ENCODE data around the gene TLE4.

The TLE4 gene

GRCh38 chr9:79706512-79706911 lies 134.7 kb downstream of the TLE4 start:
- Histone ChIP-seq H3K4me2 (ENCODE audit: low read length) (no peak overlapping the region), H3K4me1 (ENCODE audit: control insufficient read depth, low read length) (no peaks in the 10 kb centered on the region), H3K4me3 (ENCODE audit: low read length) (no peak overlapping the region), H3K27ac (ENCODE audit: low read depth, low read length) (no peak overlapping the region), H3F3A (ENCODE audit: control insufficient read depth, insufficient read depth) (no peaks in the 10 kb centered on the region), H3K27me3 (ENCODE audit: control insufficient read depth, low read length) (no peaks in the 10 kb centered on the region), H3K9me3 (ENCODE audit: control insufficient read depth, insufficient read depth, low read length) (no peaks in the 10 kb centered on the region), H3K36me3 (ENCODE audit: control insufficient read depth, low read length) (peaks cover 28% of the 10 kb centered on the region), H3K79me2 (ENCODE audit: control insufficient read depth, low read length) (no peaks in the 10 kb centered on the region), H3K9me2 (replicated peaks; ENCODE audit: control insufficient read depth, low read length) (no peaks in the 10 kb centered on the region), H4K20me1 (ENCODE audit: control insufficient read depth, insufficient read depth, low read depth, low read length) (no peaks in the 10 kb centered on the region)
- TF ChIP-seq CTCF (IDR thresholded peaks at IDR 0.05; ENCODE audit: low read depth, low read length, poor library complexity, severe bottlenecking) (no peak), EZH2phosphoT487 (IDR thresholded peaks at IDR 0.05; ENCODE audit: borderline replicate concordance, low read length) (no peak)

GRCh38 chr9:79707589-79707988 lies 135.8 kb downstream of the TLE4 start:
- no peak overlapping the region for H3K4me3 ChIP-seq (ENCODE audit: low read length)
- no peaks in the 10 kb centered on the region for H3K9me2 ChIP-seq (replicated peaks; ENCODE audit: control insufficient read depth, low read length)
- no peaks in the 10 kb centered on the region for H3K79me2 ChIP-seq (ENCODE audit: control insufficient read depth, low read length)
- no peaks in the 10 kb centered on the region for H3K4me1 ChIP-seq (ENCODE audit: control insufficient read depth, low read length)
- no peaks in the 10 kb centered on the region for H3F3A ChIP-seq (ENCODE audit: control insufficient read depth, insufficient read depth)
- H3K27ac ChIP-seq (ENCODE audit: low read depth, low read length) = no peak overlapping the region
- no peaks in the 10 kb centered on the region for H3K27me3 ChIP-seq (ENCODE audit: control insufficient read depth, low read length)
- H3K9me3 ChIP-seq (ENCODE audit: control insufficient read depth, insufficient read depth, low read length) = no peaks in the 10 kb centered on the region
- no peak overlapping the region for H3K4me2 ChIP-seq (ENCODE audit: low read length)
- H3K36me3 ChIP-seq (ENCODE audit: control insufficient read depth, low read length) = peaks cover 31% of the 10 kb centered on the region
- TF ChIP-seq EZH2phosphoT487 (IDR thresholded peaks at IDR 0.05; ENCODE audit: borderline replicate concordance, low read length) = no peak
- TF ChIP-seq CTCF (IDR thresholded peaks at IDR 0.05; ENCODE audit: low read depth, low read length, poor library complexity, severe bottlenecking) = no peak
- H4K20me1 ChIP-seq (ENCODE audit: control insufficient read depth, insufficient read depth, low read depth, low read length) = no peaks in the 10 kb centered on the region

GRCh38 chr9:79708541-79708940 lies 136.8 kb downstream of the TLE4 start:
- Histone ChIP-seq H3K27ac (ENCODE audit: low read depth, low read length) (no peak overlapping the region), H3K27me3 (ENCODE audit: control insufficient read depth, low read length) (no peaks in the 10 kb centered on the region), H3F3A (ENCODE audit: control insufficient read depth, insufficient read depth) (no peaks in the 10 kb centered on the region), H3K9me3 (ENCODE audit: control insufficient read depth, insufficient read depth, low read length) (no peaks in the 10 kb centered on the region), H4K20me1 (ENCODE audit: control insufficient read depth, insufficient read depth, low read depth, low read length) (no peaks in the 10 kb centered on the region), H3K79me2 (ENCODE audit: control insufficient read depth, low read length) (no peaks in the 10 kb centered on the region), H3K9me2 (replicated peaks; ENCODE audit: control insufficient read depth, low read length) (no peaks in the 10 kb centered on the region), H3K36me3 (ENCODE audit: control insufficient read depth, low read length) (peaks cover 37% of the 10 kb centered on the region), H3K4me1 (ENCODE audit: control insufficient read depth, low read length) (no peaks in the 10 kb centered on the region), H3K4me3 (ENCODE audit: low read length) (no peak overlapping the region), H3K4me2 (ENCODE audit: low read length) (no peak overlapping the region)
- TF ChIP-seq CTCF (IDR thresholded peaks at IDR 0.05; ENCODE audit: low read depth, low read length, poor library complexity, severe bottlenecking) = no peak
- TF ChIP-seq EZH2phosphoT487 (IDR thresholded peaks at IDR 0.05; ENCODE audit: borderline replicate concordance, low read length) = no peak

Measured in DOHH2 (cell line).